WERI-Rb-1 (cell line): ENCODE data around the gene SMYD4.

Source experiments
- DNase-seq: peaks from one replicate; pipeline ENCODE4 v3.0.0-alpha.2; 2020
- H3K27ac ChIP-seq: fragments of 250-450 bp; sonication (Bioruptor Pico); 2 replicates; pipeline ENCODE4 v1.5.1; 2020; ENCODE audit warnings: mild to moderate bottlenecking, moderate library complexity
- H3K27me3 ChIP-seq: fragments of 250-450 bp; sonication (Bioruptor Pico); 2 replicates; pipeline ENCODE4 v1.5.1; 2021; ENCODE audit warnings: mild to moderate bottlenecking, low read depth, moderate library complexity; ENCODE audit not compliant: insufficient read depth, severe bottlenecking
- H3K36me3 ChIP-seq: fragments of 250-450 bp; sonication (Bioruptor Pico); 2 replicates; pipeline ENCODE4 v1.5.1; 2020; ENCODE audit warnings: mild to moderate bottlenecking, moderate library complexity
- H3K4me3 ChIP-seq: 2 replicates; pipeline ENCODE4 v1.5.1; 2011; ENCODE audit warnings: low read depth, mild to moderate bottlenecking, control low read depth, low read length
- H3K9me3 ChIP-seq: fragments of 250-450 bp; sonication (Bioruptor Pico); 2 replicates; pipeline ENCODE4 v1.5.1; 2021; ENCODE audit warnings: mild to moderate bottlenecking, moderate library complexity; ENCODE audit not compliant: severe bottlenecking
- CTCF ChIP-seq: IDR thresholded peaks from 2 replicates; pipeline ENCODE4 v1.5.1; 2011; ENCODE audit warnings: low read depth, mild to moderate bottlenecking, control low read depth, inconsistent platforms, low read length

The SMYD4 gene

GRCh38 chr17:1829592-1830257 lies at the start of gene SMYD4, which contains the start of gene RPA1:
TSS of gene SMYD4 (minus strand) at chr17:1829902. CDS start at chr17:1827994, 1,908 bp downstream.
TSS of gene RPA1 (plus strand) at chr17:1830005. CDS start at chr17:1830094, 89 bp downstream.
- Histone ChIP-seq H3K9me3 (no peaks in the 10 kb centered on the region), H3K36me3 (peaks cover 57% of the 10 kb centered on the region), H3K27ac (peak within 1 kb of the TSS; percentile 86), H3K27me3 (no peaks in the 10 kb centered on the region), H3K4me3 (peak within 1 kb of the TSS; percentile 83)
- no peak for TF ChIP-seq CTCF
- DNase-seq, result peak; percentile 83

- Histone ChIP-seq H3K4me3 (no peak overlapping the region), H3K36me3 (peaks cover 75% of the 10 kb centered on the region), H3K9me3 (no peaks in the 10 kb centered on the region), H3K27ac (no peak overlapping the region), H3K27me3 (no peaks in the 10 kb centered on the region)
- no peak for TF ChIP-seq CTCF
- no peak for DNase-seq
These were observed 48.9 kb upstream of the SMYD4 start for GRCh38 chr17:1878419-1879121.

GRCh38 chr17:1875597-1875996 lies 45.9 kb upstream of the SMYD4 start:
- Histone ChIP-seq H3K4me3 (no peak overlapping the region), H3K36me3 (peaks cover 66% of the 10 kb centered on the region), H3K9me3 (no peaks in the 10 kb centered on the region), H3K27me3 (no peaks in the 10 kb centered on the region), H3K27ac (no peak overlapping the region)
- TF ChIP-seq CTCF, result no peak
- DNase-seq, result no peak

- no peak for DNase-seq
- H3K27ac ChIP-seq, result no peak overlapping the region
- no peak overlapping the region for H3K4me3 ChIP-seq
- H3K27me3 ChIP-seq, result no peaks in the 10 kb centered on the region
- peaks cover 51% of the 10 kb centered on the region for H3K36me3 ChIP-seq
- no peak for TF ChIP-seq CTCF
- no peaks in the 10 kb centered on the region for H3K9me3 ChIP-seq
These were observed 43.7 kb upstream of the SMYD4 start for GRCh38 chr17:1873418-1873817.

GRCh38 chr17:1872976-1873375 lies 43.3 kb upstream of the SMYD4 start:
- no peak for DNase-seq
- Histone ChIP-seq H3K4me3 (no peak overlapping the region), H3K36me3 (peaks cover 50% of the 10 kb centered on the region), H3K27me3 (no peaks in the 10 kb centered on the region), H3K9me3 (no peaks in the 10 kb centered on the region), H3K27ac (no peak overlapping the region)
- no peak for TF ChIP-seq CTCF
